ELR (cell line): ENCODE data around the gene MFN1.

Experiments used
- DNase-seq: peaks from one replicate; pipeline ENCODE4 v3.0.0-alpha.2; 2015; ENCODE audit warnings: low read depth

Gene MFN1

DNA sequence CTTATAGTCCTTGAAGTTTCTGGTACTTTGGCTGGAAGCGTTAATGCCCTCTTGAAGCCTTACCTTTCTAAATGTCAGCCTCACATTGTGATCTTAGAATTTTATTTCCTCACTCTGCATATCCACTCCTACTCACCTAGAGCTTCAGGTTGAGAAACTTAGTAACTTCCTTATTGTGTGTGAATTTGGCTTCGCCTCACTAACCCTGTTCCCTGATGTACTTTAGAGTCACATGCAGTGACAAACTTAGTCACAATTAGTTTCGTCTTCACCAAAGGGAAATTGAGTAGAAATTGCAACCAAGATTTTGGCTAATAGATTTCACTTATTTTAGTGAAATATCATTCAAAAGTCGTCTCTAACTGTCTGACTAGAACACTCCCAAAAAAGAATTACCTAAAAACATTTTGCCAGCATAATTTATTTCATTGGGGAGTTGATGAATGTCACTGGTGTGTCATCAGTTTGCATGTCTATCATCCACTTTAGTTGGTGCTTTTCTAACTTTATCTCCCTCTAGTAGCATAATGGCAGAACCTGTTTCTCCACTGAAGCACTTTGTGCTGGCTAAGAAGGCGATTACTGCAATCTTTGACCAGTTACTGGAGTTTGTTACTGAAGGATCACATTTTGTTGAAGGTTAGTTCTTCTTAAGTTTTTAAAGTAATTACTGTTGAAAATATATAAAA, 960 bp downstream of the MFN1 start:
- DNase-seq = peak; percentile 13

DNA sequence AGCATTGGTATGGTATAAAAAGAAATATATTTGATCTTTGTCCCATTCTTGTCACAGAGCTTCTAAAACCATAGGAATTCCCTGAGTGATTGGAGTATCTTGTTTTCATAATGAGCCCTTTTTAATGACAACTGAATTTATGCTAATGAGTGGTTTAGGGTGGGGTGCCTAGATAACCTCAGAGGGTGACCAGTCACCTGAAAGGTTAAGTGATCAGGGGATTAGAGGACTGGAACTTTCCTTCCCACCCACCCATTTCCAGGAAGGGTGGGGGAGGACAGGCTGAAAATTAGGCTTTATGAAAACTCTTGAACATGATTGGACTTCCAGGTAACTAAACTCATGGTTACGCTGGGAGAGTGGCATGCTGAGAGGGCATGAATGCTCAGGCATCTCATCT, 8.5 kb downstream of the MFN1 start:
- DNase-seq = no peak

DNA sequence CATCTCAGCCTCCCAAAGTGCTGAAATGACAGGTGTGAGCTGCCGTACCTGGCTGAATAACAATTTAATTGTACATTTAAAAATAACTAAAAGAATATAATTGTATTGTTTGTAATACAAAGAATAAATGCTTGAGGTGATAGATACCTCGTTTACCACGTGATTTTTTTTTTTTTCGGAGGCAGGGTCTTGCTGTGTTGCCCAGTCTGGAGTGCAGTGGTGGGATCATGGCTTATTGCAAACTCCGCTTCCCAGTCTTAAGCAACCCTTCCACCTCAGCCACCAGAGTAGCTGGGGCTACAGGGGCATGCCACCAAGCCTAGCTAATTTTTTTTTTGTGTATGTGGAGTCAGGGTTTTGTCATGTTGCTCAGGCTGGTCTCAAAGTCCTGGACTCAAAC, 15.8 kb downstream of the MFN1 start:
- no peak for DNase-seq

DNA sequence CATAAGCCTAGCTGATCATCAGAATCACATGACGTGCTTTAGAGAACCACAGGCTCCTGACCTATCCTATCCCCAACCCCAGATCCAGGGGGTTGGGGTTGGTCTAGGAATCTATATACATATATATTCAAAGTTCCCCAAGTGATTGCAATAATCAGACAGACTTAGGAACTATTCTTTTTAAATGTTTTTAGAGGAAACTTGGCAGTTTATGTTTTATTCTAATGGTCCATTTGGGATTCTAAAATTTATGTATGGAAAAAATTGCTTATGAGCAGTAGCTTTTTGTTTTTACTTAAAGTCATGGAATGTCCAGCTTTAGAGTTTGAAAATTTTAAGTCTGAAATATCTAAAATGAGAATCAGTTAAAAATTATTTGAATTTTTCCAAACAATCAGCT, 22.1 kb downstream of the MFN1 start:
- DNase-seq = no peak

DNA sequence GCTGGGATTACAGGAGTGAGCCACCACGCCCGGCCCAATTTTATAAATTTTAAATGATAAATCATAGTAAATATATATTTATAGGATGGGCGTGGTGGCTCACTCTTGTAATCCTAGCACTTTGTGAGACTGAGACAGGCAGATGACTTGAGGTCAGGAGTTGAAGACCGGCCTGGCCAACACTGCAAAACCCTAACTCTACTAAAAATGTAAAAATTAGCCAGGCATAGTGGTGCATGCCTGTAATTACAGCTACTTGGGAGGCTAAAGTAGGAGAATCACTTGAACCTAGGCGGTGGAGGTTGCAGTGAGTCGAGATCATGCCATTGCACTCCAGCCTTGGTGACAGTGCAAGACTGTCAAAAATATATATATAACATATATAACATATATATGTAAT, 26.4 kb downstream of the MFN1 start:
- DNase-seq = peak; percentile 30

DNA sequence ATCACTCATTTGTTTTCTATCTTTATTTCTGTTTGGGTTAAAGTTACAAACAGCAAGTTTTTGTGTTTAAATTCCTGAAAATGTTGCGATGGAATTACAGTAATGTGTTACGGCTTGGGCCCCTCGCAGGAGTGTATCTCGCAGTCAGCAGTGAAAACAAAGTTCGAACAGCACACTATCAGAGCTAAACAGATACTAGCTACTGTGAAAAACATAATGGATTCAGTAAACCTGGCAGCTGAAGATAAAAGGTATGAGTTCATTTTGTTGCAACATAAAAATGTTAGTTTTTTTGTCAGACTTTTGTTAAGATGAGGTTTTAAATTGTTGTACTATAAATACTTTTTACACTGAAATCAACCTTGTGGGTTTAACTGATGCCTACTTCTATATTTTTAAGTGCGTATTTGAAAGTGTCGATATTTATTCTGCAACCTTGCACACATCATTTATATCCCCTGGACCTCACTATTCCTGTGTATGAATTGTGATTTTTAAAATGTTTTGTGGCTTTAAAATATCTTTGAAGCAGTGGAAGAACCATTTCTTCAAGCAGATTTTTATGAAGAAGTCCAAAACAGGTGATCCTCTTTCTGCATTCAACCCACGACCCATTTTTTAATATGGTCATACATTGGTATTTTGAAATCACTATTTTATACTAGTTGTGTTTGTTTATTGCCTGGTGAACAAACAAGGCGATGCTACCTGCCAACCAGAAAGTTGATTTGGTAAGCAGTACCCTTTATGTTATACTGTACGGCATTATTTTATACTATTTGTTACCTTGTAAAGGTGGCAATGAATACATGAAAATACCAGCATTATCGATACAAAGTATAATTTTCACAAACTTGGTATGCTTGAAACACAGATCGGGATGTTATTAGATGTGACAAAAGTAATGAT, 27.8 kb downstream of the MFN1 start:
- no peak for DNase-seq

DNA sequence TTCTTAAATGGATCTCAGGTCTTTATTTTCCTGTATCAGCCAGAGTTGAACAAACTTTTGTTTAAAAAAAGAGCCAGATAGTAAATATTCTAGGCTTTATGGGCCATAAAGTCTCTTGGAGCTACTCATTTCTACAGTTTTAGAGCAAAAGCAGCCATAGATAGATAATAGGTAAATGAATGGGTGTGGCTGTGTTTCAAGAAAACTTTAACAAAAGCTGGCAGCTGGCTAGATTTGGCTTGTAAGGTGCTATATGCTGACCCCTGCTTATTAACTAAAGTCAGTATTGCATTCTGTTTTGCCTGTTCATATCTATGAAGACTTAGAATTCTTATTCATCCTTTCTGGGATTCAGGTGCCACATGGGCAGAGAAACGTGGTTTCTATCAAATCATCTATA, 29.0 kb downstream of the MFN1 start:
- no peak for DNase-seq

DNA sequence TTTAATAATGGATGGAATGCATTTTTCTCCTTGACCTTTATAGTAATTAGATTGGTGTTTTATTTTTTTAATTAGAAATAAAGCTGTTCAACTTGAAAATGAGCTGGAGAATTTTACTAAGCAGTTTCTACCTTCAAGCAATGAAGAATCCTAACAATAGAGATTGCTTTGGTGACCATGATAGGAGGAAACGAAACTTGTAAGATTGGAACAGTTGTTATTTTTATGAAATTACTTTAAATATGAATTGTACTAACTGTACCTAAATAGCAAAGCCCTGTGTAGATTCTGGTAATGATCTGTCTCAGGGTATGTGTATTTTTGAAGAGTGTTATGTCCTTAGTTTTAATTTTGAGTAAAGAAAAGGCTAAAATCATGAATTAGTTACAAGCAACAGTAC, 44.4 kb downstream of the MFN1 start:
- DNase-seq = no peak

DNA sequence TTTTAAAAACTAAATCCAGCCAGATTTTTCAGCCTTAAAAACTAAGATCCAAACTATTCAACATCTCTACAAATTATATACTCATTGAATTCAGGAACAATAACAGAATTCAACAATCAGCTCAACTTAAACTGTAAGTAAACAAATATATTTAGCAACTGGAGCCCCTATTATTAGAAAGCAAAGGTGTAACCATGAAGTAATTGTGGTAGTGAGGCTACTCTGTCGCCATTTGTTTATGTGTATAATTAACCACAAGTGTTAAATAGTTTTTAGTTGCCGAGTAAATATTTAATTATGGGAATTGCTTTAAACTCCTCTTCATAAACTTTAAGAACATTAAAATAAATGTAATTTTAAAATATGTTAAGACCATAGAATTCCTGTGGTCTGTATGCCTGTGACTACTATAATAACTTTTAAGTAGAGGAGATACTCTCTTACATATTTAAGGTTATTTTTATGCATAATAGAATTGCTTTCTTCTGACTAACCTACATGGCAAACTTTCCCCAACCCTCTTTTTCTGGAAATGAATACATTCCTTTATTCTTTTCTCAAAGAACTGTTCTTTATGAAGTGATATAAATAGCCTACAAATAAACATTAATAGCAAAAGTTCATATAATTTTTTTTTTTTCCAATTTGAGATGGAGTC, 51.2 kb downstream of the MFN1 start:
- peak; percentile 9 for DNase-seq

DNA sequence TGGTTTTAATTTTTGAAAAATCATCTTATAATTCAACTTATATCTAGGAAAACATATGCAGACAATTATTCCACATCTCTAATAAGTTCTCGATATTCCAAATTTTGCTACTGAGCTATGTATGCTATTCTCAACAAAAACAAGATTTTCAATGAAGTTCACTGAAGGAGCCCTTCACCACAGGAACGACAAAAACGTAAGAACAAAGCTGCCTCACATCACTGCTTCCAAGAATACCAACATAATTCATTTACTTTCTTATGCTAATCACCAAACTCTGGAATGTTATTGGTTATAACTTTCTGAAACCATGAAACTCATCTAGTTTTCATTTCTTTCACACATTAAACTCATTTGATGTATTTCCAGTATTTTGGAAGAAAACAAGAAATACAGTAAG, 54.1 kb downstream of the MFN1 start:
- no peak for DNase-seq

DNA sequence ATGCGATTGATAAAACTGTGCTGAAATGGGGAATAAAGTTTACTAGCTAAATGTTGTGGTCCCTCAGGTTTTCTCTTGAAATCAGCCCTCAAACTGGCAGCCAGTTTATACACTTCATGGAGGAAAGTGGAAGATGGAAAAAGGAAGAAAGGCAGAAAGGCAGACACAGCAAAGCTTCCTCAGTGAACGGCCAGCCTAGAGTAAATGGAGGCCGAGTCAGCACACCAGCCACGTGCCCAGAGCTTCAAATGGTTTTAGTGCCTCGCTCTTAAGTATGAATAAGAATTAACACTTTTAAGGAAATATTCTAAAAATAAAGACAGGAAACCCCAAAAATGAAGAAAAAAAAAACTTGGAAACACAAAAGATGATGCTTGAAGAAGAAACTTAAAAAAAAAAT, 55.5 kb downstream of the MFN1 start:
- no peak for DNase-seq

DNA sequence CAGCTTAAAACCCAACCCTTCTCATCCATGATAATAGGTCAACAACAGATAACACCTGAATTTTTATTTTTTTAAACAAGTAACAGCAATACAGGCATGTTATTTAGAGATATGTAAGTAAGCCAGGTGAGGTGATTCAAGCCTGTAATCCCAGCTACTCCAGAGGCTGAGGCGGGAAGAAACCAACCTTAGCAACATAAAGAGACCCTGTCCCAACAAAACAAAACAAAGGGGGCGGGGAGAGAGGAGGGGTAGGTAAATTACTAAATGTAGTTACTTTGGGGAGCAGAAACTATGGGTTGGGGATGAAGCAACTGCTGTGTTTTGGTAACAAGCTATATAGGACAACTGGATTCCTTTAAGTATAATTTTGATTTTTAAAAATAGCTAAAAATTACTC, 56.8 kb downstream of the MFN1 start:
- DNase-seq = no peak

DNA sequence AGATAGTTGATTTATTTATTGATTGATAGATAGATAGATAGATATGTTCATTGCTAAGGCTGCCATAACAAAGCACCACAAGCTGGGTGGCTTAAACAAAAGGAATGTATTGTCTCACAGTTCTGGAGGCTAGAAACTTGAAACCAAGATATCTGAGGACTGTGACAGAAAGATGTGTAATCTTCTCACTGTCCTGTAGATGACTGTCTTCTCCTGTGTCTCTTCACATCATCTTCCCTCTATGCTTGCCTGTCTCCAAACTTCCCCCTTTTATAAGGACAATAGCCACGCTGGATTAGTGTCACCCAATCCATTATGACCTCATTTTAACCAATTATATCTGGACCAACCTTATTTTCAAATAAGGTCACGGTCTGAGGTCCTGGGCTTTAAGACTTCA, 62.8 kb downstream of the MFN1 start:
- DNase-seq = peak; percentile 25

DNA sequence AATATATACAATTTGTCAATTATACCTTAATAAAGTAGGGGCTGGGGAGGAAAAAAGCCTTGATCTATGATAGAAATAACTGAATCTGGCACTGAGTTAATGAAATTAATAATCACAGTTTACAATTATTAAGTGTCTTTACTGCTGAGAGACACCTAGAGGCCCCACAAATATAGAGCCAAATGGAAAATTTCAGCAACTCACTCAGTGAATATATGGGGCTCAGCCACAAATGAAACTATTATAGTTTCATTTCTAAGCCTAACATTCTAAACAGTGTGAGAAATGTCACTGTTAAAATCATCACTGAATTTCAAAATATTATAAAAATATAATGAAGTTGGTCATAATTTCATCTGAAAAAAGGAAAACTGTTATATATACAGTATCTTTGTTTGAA, 63.5 kb downstream of the MFN1 start:
- DNase-seq = no peak

DNA sequence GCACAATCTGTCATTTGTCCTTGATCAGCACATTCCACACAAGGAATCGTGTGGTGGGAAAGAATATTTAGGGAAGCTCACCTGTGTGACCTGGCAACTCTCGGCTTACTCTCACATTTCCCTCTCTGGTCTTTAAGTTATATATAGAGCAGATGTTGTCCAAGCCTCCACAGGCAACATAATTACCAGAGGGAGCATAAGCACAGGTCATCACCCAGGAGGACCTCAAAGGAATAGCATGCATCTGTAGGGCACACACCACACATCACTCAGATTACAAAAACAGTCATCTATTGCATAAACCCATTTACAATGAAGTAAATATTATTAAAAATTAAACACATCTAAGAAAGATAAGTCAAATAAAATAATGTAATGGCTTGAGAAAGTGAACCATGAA, 67.3 kb downstream of the MFN1 start:
- DNase-seq = no peak

DNA sequence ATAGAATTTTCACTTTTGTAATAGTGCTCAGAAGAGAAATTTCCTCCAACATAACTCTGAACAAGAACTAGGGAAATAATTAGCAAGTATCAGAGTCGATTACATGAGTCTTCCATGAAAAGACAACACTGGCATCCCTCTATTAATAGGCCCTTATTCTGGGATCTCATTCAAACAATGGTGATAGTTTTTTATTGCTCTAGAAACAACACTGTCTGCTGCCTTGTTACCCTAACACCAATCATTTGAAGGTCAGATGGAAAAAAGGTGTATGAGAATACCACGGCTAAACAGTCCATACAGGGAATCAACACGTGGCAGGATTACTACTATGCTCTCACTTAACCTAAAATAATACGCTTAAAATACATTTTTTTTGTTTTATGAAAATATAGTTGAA, 67.9 kb downstream of the MFN1 start:
- DNase-seq = no peak

DNA sequence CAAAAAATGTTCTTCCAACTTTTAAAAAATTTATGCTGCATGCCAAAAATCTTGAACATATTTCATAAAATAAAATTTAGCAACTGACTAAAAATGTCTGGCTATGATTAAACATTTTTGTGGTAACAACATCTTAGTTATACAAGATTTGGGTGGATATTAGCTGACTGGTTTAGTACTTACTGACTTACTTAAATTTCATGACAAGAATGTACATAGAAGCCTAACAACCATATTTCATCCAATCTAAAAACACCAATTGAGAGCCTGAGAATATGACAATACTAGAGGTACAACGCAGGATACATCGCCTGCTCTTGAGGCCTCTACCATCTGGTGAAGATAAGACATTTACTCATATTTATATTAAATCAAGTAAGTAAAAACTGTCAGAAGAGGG, 69.2 kb downstream of the MFN1 start:
- DNase-seq = no peak

DNA sequence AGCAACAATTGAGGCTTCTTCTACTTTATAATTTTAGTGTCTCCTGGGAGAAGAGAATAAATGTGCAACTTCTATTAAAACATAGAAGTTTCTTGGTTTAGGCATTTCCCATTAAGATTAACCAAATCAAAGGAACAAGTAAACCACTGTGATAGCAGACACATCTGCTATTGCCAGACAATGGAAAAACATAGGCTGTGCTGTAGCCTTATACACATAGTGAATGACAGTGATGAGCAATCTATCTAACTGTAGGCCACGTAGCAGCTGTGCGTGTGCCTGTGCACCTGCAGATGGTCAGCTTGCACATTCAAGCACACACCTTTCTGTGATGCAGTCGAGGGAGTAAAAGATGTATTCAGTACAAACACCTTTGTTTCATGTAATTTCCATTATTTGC, 71.1 kb downstream of the MFN1 start:
- no peak for DNase-seq

DNA sequence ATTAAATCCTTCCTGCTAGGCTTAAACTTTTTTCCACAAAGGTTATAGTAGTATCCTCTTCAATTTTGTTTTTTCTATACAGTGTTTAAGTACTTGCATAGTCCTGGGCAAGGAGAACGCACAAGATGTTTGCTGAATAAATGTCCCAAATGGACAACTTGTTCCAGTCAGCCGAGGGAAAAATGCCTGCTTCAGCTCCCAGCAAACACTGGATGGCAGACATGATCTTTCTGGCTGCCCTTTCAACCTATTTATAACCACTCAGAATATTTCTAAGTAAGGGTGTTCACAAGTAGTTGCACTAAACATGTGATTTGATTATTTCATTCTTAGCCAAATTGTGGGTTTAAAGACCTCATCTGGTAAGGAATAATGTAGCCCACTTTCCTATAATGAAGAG, 74.0 kb downstream of the MFN1 start:
- peak; percentile 38 for DNase-seq

DNA sequence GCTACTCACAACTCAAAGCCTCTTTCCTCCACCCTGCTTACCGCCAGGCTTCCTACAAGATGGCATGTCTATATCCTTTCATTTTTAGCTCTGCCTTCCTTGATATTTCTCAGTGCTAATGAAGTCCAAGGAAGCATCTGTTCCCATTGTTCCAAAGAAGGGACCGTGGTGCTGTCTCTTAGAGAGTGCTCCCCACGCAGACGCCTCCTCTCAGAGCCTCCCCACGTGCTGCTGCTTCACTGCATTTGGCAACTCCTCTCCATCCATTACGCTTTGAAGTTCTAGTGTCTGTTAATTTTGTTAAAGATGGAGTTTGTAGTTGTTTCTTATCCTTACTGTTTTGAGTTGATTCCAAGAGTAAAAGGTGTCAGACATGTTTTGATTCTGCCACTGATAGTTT, 77.6 kb downstream of the MFN1 start:
- no peak for DNase-seq

DNA sequence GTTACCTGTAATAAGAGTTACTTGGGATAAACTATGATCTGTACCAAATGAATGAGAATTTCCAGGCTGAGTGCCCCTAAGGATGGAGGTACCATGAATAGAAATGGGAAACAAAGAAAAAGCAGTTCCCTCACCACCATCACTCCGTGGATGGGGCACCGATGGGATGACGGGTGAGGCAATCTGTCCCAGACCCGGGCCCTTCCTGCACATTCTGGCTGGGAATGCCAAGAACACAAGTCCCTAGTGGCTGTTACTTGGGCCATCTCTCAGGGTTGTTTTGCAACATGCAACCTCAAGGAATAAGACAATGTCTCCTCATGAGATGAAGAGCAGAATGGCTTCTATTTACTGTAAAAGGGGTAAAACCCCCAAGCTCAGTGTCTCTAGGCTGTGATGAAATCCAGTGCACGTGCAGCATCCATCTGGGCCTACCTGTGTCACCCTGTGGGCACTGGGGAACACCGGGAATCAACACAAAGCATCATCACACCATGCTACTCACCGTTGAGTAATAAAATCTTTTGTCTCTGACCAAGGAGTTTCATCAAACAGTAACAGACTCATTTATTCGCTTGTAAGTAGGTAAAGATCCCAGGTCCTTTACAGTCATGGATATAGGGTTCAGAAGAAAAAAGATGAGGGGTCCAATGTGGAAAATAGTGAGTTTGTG, 81.5 kb downstream of the MFN1 start:
- DNase-seq = no peak

DNA sequence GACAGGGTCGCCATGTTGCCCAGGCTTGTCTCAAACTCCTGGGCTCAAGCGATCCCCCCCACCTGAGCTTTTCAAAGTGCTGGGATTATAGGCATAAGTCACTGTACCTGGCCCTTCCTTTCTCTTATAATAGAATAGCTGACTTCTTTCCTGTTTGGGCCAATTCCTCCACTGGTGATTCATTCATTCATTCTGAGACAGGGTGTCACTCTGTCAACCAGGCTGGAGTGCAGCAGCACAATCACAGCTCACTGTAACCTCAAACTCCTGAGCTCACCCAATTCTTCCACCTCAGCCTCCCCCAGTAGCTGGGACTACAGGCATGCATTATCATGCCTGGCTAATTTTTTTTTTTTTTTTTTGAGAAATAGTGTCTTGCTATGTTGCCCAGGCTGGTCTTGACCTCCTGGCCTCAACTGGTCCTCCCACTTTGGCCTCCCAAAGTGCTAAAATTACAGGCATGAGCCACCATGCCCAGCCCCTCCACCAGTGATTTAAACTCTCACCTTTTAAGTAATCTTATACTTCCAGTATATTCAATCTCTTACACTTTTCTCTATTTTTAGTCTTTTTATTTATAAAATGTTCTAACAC, 82.9 kb downstream of the MFN1 start:
- DNase-seq = peak; percentile 27
